Measurements from ENCODE around the gene GPR132.

GPR132 gene

DNA sequence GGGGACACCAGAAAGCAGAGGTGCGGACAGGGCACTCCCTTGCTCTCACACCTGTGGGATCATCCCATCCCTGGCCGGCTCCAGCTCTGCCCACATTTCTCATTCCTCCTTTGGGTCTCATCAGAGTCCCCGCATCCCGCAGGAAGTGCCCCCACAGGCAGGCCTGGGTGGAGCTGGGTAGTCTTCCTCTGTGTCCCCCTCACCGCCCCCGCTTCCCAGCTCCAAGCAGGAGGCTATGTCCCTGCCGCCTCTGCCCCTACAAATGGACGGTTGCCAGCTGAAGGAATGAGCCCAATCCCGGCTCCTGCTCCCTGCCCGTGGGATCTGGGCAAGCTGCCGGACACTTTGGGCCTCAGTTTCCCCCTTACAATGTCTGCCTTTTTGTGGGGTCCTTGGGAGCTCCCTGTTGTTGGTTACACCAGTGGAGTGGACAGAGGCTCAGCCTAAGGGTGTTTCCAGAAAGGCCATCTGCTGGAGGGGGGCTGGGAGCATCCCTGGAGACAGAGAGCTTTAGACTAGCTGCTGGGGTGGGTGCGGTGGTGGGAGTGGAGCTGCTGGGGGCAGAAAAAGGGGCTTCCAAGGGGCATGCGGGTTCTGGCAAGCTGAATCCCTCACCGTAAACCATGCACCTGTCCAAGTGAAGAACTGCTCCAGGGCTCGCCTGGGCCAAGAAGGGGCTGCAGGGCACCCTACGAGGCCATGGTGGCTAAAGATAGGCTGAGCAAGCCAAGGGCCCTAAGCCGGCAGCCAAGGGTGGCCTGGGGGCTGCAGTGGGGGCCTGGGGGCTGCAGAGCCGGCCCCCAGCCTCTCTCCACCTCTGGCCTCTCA lies 7.9 kb upstream of the GPR132 start:
- DNase-seq (ENCODE audit: low read depth) = no peak
- no peak overlapping the region for H3K4me3 ChIP-seq (ENCODE audit: low read depth, low read length)
- TF ChIP-seq, protein P1, sequence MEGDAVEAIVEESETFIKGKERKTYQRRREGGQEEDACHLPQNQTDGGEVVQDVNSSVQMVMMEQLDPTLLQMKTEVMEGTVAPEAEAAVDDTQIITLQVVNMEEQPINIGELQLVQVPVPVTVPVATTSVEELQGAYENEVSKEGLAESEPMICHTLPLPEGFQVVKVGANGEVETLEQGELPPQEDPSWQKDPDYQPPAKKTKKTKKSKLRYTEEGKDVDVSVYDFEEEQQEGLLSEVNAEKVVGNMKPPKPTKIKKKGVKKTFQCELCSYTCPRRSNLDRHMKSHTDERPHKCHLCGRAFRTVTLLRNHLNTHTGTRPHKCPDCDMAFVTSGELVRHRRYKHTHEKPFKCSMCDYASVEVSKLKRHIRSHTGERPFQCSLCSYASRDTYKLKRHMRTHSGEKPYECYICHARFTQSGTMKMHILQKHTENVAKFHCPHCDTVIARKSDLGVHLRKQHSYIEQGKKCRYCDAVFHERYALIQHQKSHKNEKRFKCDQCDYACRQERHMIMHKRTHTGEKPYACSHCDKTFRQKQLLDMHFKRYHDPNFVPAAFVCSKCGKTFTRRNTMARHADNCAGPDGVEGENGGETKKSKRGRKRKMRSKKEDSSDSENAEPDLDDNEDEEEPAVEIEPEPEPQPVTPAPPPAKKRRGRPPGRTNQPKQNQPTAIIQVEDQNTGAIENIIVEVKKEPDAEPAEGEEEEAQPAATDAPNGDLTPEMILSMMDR (conservative IDR thresholded peaks at IDR 0.05; ENCODE audit: low read depth, low read length) = no peak

DNA sequence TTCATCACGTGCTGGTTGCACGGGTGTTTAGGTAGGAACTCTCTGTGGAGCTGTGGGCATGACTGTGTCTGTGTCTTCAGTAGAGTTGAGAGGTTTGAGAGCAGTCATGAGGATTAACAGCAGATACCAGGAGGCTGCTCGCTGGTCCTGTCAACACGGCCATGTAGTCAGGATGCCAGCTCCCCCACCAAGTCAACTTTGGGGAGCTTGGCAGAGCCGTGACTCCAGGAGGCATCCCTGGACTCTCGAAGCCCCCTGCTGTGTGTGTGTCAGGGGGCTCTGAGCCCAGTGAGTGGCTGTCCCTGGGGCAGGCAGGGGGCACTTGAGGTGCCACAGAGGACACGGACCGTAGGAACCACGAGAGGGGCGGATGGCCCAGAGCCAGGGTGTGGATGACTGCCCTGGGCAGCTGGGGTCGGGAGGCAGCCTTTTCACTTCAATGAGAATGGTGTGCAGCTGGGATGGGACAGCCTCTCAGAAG lies 7.2 kb upstream of the GPR132 start:
- TF ChIP-seq, protein P1 (conservative IDR thresholded peaks at IDR 0.05; ENCODE audit: low read depth, low read length) = no peak
- H3K4me3 ChIP-seq (ENCODE audit: low read depth, low read length) = no peak overlapping the region
- DNase-seq (ENCODE audit: low read depth) = no peak

DNA sequence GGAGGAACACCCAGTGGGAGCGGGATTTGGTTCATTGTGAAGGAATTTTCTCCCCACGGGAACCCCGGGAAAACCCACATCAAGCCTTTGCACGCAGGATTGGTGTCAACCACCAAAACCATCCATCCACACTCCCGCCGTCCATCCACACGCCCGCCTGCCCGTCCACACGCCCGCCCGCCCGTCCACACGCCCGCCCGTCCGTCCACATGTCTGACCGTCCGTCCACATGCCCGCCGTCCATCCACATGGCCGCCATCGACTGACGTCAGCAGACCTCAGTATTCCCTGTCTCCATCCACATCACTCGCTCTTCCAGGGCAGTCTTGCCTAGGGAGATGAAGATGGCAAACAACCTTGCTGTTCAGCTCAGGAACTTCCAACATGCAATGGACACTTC lies 6.7 kb upstream of the GPR132 start:
- TF ChIP-seq, protein P1 (conservative IDR thresholded peaks at IDR 0.05; ENCODE audit: low read depth, low read length) = no peak
- DNase-seq (ENCODE audit: low read depth) = no peak
- H3K4me3 ChIP-seq (ENCODE audit: low read depth, low read length) = no peak overlapping the region

DNA sequence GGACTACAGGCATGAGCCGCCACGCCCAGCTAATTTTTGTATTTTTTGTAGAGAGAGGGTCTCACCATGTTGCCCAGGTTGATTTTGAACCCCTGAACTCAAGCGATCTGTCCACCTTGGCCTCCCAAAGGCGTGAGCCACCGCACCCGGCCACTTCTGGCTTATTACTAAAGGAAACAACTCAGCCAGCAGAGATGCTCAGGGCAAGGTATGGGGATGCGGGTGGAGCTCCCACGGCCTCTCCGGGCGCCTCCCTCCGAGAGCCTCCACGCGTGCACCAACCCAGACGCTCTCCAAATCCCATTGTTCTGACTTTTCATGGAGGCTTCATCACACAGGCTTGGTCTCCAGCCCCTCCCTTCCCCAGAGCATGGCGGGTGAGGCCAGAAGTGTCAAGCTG lies 6.1 kb upstream of the GPR132 start:
- no peak overlapping the region for H3K4me3 ChIP-seq (ENCODE audit: low read depth, low read length)

GRCh38 chr14:105070760-105071137 lies 5.5 kb upstream of the GPR132 start:
- DNase-seq (ENCODE audit: low read depth) = no peak
- TF ChIP-seq, protein P1 (conservative IDR thresholded peaks at IDR 0.05; ENCODE audit: low read depth, low read length) = no peak
- no peak overlapping the region for H3K4me3 ChIP-seq (ENCODE audit: low read depth, low read length)

More for the DNA sequence above, 6.1 kb upstream of the GPR132 start:
- TF ChIP-seq, protein P1 (conservative IDR thresholded peaks at IDR 0.05; ENCODE audit: low read depth, low read length) = no peak
- no peak for DNase-seq (ENCODE audit: low read depth)

GRCh38 chr14:105069871-105070759 lies 4.9 kb upstream of the GPR132 start:
- no peak for DNase-seq (ENCODE audit: low read depth)
- TF ChIP-seq, protein P1 (conservative IDR thresholded peaks at IDR 0.05; ENCODE audit: low read depth, low read length) = no peak
- H3K4me3 ChIP-seq (ENCODE audit: low read depth, low read length) = no peak overlapping the region
